ENCODE data around the gene ZNF407. TPM values are rescaled to one million over a fixed set of nuclear protein-coding genes. Genes with fewer than 3 reads are reported as not detected.
A peak's percentile ranks its signal among the peaks of the same experiment; 100 is the strongest.

The ZNF407 gene
- total RNA-seq, 2 experiments from 2014 or later, result 11.7 to 13.4 TPM

DNA sequence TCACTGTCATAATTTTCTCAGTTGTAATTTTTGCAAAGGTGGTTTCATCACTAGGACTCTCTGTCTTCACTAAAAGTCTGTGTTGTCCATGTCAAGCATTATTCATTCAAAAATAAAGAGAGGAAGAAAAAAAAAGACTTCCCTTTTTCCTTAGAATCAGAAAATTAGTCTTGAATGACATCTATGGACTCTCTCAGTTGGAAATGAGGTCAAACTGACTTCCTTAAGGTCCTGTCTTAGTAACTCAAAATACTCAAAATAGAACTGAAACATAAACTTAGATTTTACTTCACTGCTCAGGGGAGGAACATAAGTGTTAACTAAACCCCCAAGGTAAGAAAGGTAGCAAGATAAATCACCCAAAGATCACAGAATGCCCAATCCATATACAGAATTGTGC is 2.2 kb upstream of the ZNF407 start:
- Mint-ChIP-seq H3K36me3 (ENCODE audit: low read depth) (peaks cover 39% of the 10 kb centered on the region), H3K27ac (peak overlapping the region; percentile 48), H3K4me1 (peaks cover 49% of the 10 kb centered on the region), H3K4me3 (peak overlapping the region; percentile 49), H3K9me3 (no peaks in the 10 kb centered on the region), H3K27me3 (no peaks in the 10 kb centered on the region)
- ChIA-PET POLR2A (interaction anchor here (1.2 to 2.0 kb wide), 3 partner anchors 11 to 614 kb away, joined by 4 to 12 read pairs (median 6); partner anchors contain the start of genes PTGR3 and TSHZ1), CTCF (interaction anchor here (2.2 kb wide), 1 partner anchor 36 kb away, joined by 4 read pairs; no protein-coding TSS in a partner anchor)
- no peak for DNase-seq

DNA sequence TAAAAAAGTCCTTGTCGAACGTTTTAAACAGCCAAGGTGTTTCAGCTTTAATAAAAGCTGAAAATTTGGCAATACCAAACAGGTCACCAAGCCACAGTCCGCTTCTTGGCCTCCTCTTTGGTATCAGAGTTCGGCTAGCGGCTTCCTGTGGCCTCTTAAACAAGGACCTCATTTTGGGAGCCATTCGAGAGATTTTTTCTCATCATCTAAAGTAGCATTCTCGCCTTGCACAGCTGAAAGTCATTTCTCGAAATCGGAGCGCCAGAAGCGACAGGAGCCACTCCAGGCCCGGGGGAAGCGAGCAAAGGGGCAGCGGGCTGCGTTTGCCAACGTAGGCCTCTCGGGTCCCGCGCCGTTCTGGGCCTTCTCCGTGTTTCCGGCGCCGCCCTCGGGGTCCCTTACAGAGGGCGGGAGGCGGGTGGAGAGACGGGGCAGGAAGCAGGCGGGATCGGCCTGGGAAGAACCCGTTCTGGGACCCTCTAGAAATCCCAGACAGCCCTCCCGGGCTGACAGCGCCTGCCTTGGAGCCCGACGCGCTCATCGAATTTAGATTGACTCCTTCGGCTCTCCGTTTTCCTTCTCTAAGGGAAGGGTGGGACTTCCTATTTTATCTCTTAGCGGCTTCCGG is 522 bp upstream of the ZNF407 start:
- Mint-ChIP-seq H3K36me3 (ENCODE audit: low read depth) (peaks cover 46% of the 10 kb centered on the region), H3K4me1 (peaks cover 50% of the 10 kb centered on the region), H3K27ac (peak overlapping the region; percentile 96), H3K27me3 (no peaks in the 10 kb centered on the region), H3K9me3 (no peaks in the 10 kb centered on the region), H3K4me3 (peak overlapping the region; percentile 90)
- peak; percentile 74 for DNase-seq
- CTCF ChIA-PET, result interaction anchor here (2.2 kb wide), 1 partner anchor 35 kb away, joined by 4 read pairs; no protein-coding TSS in a partner anchor
- POLR2A ChIA-PET, result interaction anchor here (0.9 to 3.4 kb wide), 16 partner anchors 9 to 649 kb away, joined by 3 to 26 read pairs (median 6); partner anchors contain the start of genes CNDP2, PTGR3 and TSHZ1

DNA sequence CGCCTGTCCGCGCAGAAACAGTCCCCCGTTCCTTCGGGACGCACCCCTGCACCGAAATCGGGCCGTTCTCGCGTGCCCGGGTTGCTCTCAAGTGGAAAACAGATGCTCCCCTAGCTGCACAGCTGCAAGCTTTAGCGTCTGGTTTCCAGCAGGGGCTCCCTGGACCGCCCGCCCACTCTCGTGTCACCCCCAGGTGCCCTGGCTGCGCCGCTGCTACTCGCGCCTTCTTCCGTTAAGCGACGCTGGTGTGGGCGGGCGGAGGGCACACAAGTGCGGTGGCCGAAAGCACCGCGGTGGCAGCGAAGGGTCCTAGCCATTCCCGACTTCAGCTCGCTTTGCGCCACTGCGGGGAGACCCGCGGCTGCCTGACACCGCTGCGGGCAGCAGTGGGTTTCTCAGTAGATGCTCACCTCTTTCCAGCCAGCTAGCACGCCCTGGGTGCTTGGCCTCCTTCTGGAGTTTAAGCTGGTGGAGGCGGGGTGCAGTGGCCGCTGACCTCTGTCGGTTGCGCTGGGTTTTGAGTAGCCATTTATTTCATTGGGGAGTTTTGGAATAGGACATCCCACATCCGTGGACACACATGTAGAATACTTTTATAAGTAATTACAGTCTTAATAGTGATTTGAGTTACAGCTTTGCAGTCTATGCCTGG is 806 bp downstream of the ZNF407 start:
- ChIA-PET CTCF (interaction anchor here (0.8 to 1.5 kb wide), 3 partner anchors 11 to 612 kb away, joined by 3 to 4 read pairs (median 3); partner anchors contain the start of gene TSHZ1), POLR2A (interaction anchor here (0.9 to 3.4 kb wide), 16 partner anchors 9 to 614 kb away, joined by 3 to 26 read pairs (median 6); partner anchors contain the start of genes CNDP2, PTGR3, TIMM21 and TSHZ1)
- DNase-seq, result peak; percentile 66
- H3K4me1 Mint-ChIP-seq, result peaks cover 48% of the 10 kb centered on the region
- H3K27ac Mint-ChIP-seq, result peak overlapping the region; percentile 96
- H3K36me3 Mint-ChIP-seq (ENCODE audit: low read depth), result peaks cover 35% of the 10 kb centered on the region
- peak overlapping the region; percentile 90 for H3K4me3 Mint-ChIP-seq
- H3K9me3 Mint-ChIP-seq, result no peaks in the 10 kb centered on the region
- H3K27me3 Mint-ChIP-seq, result no peaks in the 10 kb centered on the region

DNA sequence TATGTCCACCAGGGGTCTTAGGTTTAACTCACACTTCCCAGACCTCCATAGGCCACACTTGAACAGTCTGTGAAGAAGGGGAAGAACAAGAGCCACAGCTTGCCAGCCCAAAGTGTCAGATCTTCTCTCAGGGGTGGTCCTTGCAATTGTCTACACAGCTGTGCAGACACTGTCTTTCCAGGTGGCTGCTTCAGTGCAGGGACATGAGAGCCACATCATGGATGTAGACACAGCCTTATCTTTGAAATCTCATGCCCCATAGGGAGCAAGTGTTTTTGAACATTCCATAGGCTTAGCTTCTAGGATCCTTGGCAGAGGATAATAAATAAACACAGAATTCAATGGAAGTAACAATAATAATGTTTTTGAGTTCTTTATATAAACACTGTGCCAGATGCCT is 6.7 kb downstream of the ZNF407 start:
- Mint-ChIP-seq H3K27me3 (no peaks in the 10 kb centered on the region), H3K36me3 (ENCODE audit: low read depth) (peaks cover 6% of the 10 kb centered on the region), H3K4me3 (no peak overlapping the region), H3K4me1 (peaks cover 19% of the 10 kb centered on the region), H3K9me3 (no peaks in the 10 kb centered on the region), H3K27ac (no peak overlapping the region)
- no peak for DNase-seq
- ChIA-PET CTCF (interaction anchor here (1.0 kb wide), 1 partner anchor 11 kb away, joined by 3 read pairs; no protein-coding TSS in a partner anchor), POLR2A (no interaction called here)

DNA sequence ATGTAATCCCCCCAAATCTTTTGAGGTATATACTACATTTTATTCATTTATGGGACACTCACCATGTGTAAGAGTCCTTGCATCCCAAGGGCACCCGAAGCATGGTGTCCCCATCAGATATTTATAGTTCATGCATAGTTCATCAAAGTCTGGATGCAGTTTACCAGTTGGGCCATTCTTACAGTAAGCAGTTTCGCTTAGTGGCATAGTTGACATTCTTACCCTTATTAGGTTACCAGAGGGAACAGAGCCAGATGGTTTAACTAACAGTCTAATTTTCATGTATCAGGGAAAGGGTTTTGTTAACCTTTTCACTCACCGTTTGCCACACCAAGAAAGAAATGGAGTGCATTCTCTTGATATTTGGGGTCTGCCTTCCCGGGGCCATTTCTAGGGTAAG is 7.1 kb downstream of the ZNF407 start:
- CTCF ChIA-PET, result no interaction called here
- POLR2A ChIA-PET, result no interaction called here

DNA sequence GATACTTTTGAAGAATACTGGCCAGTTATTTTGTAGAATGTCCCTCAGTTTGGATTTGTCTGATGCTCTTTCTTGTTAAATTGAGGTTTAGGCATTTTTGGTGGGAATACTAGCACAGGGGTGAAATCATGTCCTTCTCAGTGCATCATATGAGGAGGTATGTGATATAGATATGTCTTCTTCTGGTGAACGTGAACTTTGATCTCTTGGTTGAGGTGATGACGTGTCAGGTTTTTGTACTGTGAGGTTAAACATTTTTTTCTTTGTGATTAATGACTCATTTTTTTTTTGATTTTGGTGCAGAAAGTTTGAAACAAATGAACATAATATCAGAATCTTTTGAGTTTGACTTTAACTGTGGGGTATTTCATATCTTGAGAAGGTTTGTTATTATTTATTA is 11.0 kb downstream of the ZNF407 start:
- no peak for DNase-seq
- POLR2A ChIA-PET, result interaction anchor here (1.6 kb wide), 1 partner anchor 10 kb away, joined by 10 read pairs; the partner anchor contains the start of gene ZNF407
- Mint-ChIP-seq H3K4me3 (no peak overlapping the region), H3K27ac (no peak overlapping the region), H3K27me3 (no peaks in the 10 kb centered on the region), H3K36me3 (ENCODE audit: low read depth) (no peaks in the 10 kb centered on the region), H3K9me3 (no peaks in the 10 kb centered on the region), H3K4me1 (peaks cover 10% of the 10 kb centered on the region)
- CTCF ChIA-PET, result no interaction called here

More for the DNA sequence above, 7.1 kb downstream of the ZNF407 start:
- no peak for DNase-seq
- Mint-ChIP-seq H3K4me3 (no peak overlapping the region), H3K27ac (no peak overlapping the region), H3K36me3 (ENCODE audit: low read depth) (peaks cover 6% of the 10 kb centered on the region), H3K9me3 (no peaks in the 10 kb centered on the region), H3K27me3 (no peaks in the 10 kb centered on the region), H3K4me1 (peaks cover 15% of the 10 kb centered on the region)

DNA sequence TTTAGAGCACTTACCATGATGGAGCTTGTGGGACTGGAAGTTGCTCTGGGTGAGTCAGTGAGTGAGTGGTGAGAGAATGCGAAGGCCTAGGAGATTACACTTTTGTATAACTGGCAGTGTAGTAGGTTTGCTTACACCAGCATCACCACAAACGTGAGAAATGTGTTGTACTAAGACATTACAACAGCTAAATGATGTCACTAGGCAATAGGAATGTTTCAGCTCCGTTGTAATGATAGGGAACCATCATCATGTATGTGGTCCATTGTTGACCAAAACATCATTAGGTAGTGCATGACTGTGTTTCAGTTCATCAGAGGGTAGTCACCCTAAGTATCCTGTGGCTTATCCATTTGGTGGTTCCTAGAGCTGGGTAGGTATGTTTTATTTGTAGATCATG is 11.9 kb downstream of the ZNF407 start:
- Mint-ChIP-seq H3K4me1 (peaks cover 10% of the 10 kb centered on the region), H3K27me3 (no peaks in the 10 kb centered on the region), H3K9me3 (no peaks in the 10 kb centered on the region), H3K4me3 (no peak overlapping the region), H3K36me3 (ENCODE audit: low read depth) (no peaks in the 10 kb centered on the region), H3K27ac (no peak overlapping the region)
- no peak for DNase-seq
- CTCF ChIA-PET, result interaction anchor here (1.1 kb wide), 1 partner anchor 12 kb away, joined by 3 read pairs; the partner anchor contains the start of gene ZNF407
- POLR2A ChIA-PET, result interaction anchor here (1.6 kb wide), 1 partner anchor 11 kb away, joined by 10 read pairs; the partner anchor contains the start of gene ZNF407

DNA sequence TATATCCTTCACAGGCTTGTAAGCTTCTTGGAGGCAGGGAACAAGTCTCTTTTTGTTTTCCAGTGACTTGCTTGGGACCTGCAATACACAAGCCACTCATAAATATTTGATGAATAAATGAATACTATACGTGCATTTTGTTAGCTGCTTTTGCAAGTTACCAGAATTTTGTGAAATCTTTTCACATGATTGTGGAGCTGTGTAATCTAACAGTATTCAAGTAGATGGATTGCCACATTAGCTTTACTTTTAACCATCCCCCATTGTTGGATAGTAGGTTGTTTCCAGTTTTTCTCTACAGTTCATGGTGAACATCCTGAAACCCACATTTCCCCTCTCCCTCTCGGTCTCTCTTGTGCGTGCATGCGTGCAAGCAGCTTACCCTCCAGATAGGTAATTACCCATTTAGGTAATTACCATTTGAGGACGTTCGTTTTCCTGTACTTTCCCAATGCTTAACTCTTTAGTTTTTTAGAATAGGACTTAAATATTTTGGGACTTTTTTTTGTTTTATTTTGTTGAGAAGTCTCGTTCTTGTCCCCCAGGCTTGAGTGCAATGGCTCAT is 12.5 kb downstream of the ZNF407 start:
- no peaks in the 10 kb centered on the region for H3K36me3 Mint-ChIP-seq (ENCODE audit: low read depth)
- no peak overlapping the region for H3K4me3 Mint-ChIP-seq
- H3K4me1 Mint-ChIP-seq, result peaks cover 10% of the 10 kb centered on the region
- CTCF ChIA-PET, result interaction anchor here (1.1 kb wide), 1 partner anchor 12 kb away, joined by 3 read pairs; the partner anchor contains the start of gene ZNF407
- H3K27me3 Mint-ChIP-seq, result no peaks in the 10 kb centered on the region
- H3K9me3 Mint-ChIP-seq, result no peaks in the 10 kb centered on the region
- no peak for DNase-seq
- H3K27ac Mint-ChIP-seq, result no peak overlapping the region
- POLR2A ChIA-PET, result interaction anchor here (1.6 kb wide), 1 partner anchor 11 kb away, joined by 10 read pairs; the partner anchor contains the start of gene ZNF407

DNA sequence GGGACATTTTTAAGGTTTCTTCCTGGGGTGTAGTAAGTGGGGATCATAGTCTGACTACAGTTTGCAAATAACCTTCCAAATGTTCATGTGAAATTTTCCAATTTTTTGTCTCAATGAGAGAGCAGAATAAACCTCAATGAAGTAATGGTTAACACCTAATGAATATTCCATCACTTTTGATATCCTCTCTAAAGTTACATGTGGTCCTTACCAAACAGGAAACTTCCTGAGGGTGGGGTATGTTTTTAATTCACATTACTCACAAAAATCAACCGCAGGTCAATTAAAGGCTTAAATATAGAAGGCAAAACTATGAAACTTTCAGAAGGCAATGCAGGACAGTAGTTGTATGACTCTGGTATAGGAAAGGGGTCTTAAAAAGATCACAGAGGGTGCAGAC is 13.2 kb downstream of the ZNF407 start:
- H3K9me3 Mint-ChIP-seq, result no peaks in the 10 kb centered on the region
- peaks cover 10% of the 10 kb centered on the region for H3K4me1 Mint-ChIP-seq
- H3K36me3 Mint-ChIP-seq (ENCODE audit: low read depth), result no peaks in the 10 kb centered on the region
- H3K27me3 Mint-ChIP-seq, result no peaks in the 10 kb centered on the region
- no peak for DNase-seq
- H3K27ac Mint-ChIP-seq, result no peak overlapping the region
- ChIA-PET CTCF (no interaction called here), POLR2A (no interaction called here)
- H3K4me3 Mint-ChIP-seq, result no peak overlapping the region

DNA sequence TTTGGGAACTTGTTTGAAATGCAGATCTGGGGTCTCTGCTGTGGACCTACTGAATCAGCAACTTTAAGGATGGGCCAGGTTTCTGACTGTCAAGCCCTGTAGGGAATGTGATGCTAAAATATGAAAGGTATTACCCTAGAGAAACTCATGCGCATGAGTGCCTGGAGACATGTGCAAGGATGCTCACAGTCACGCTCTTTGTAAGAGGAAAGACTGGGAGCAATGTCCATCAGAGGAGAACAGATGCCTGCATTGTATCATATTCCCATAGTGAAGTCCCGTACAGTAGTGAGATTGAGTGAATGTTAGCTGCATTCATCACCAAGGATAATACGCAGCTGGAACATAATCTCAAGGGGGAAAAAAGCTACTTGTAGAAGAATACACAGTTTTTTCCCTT is 14.1 kb downstream of the ZNF407 start:
- H3K4me1 Mint-ChIP-seq, result peaks cover 10% of the 10 kb centered on the region
- H3K27ac Mint-ChIP-seq, result no peak overlapping the region
- no peaks in the 10 kb centered on the region for H3K36me3 Mint-ChIP-seq (ENCODE audit: low read depth)
- H3K4me3 Mint-ChIP-seq, result no peak overlapping the region
- ChIA-PET CTCF (no interaction called here), POLR2A (no interaction called here)
- DNase-seq, result no peak
- H3K27me3 Mint-ChIP-seq, result no peaks in the 10 kb centered on the region
- H3K9me3 Mint-ChIP-seq, result no peaks in the 10 kb centered on the region

DNA sequence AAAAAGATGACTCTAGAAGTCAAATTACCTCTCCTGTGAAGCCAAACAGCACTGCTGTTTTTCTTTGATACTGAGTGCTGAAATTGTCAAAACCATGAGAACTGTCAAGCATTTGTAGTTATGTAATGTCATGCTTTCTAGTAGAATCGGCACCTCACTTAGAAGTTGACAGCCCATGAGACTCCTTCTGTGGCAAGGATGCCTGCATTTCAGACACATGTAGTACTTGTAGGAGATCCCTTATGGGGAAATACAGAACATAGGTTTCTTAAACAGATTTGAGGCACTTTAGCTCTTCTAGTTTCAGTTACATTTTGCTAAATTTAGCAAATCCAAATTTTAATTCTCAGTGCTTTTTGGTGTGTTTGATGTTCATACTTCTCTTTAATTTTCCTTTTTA is 15.7 kb downstream of the ZNF407 start:
- no peak overlapping the region for H3K27ac Mint-ChIP-seq
- POLR2A ChIA-PET, result no interaction called here
- CTCF ChIA-PET, result no interaction called here
- H3K27me3 Mint-ChIP-seq, result no peaks in the 10 kb centered on the region
- no peaks in the 10 kb centered on the region for H3K36me3 Mint-ChIP-seq (ENCODE audit: low read depth)
- no peaks in the 10 kb centered on the region for H3K9me3 Mint-ChIP-seq
- peaks cover 10% of the 10 kb centered on the region for H3K4me1 Mint-ChIP-seq
- no peak for DNase-seq
- no peak overlapping the region for H3K4me3 Mint-ChIP-seq

DNA sequence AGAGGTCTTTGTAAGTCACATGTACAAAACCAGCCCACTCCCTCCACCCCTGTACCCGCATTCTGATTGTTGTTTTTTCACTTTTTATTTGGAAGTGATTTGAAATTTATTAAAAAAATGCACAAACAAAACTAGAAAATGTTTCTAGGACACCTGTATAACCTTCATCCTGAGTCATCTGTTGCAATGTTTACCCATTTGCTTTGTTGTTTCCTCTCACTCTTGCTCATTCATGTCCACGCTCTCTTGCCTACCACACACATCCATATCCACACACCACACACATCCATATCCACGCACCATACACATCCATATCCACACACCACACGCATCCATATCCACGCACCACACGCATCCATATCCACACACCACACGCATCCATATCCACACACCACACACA is 18.8 kb downstream of the ZNF407 start:
- Mint-ChIP-seq H3K27ac (no peak overlapping the region), H3K4me1 (no peaks in the 10 kb centered on the region), H3K27me3 (no peaks in the 10 kb centered on the region), H3K36me3 (ENCODE audit: low read depth) (no peaks in the 10 kb centered on the region), H3K4me3 (no peak overlapping the region), H3K9me3 (no peaks in the 10 kb centered on the region)
- ChIA-PET POLR2A (no interaction called here), CTCF (no interaction called here)
- DNase-seq, result no peak

DNA sequence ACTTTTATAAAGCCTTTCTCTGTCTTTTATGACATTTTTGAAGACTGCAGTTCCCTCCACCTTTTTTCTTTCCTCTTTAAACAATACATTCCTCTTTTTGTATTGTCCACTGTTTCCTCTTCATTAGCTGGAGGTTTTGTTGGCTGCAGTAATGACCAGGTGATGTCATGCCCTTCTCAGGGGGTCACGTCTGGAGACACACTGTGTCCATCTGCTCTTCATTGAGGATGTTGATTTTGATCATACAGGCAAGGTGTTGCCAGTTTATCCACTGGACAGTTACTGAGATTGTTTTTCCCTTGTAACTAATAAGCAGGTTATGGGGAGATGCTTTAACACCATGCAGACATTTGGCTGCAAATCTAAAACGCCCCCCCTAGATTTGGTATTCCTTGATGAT is 19.8 kb downstream of the ZNF407 start:
- CTCF ChIA-PET, result no interaction called here
- POLR2A ChIA-PET, result no interaction called here
- Mint-ChIP-seq H3K27me3 (no peaks in the 10 kb centered on the region), H3K4me3 (no peak overlapping the region), H3K4me1 (no peaks in the 10 kb centered on the region), H3K36me3 (ENCODE audit: low read depth) (no peaks in the 10 kb centered on the region), H3K9me3 (no peaks in the 10 kb centered on the region), H3K27ac (no peak overlapping the region)
- no peak for DNase-seq
